GM18520 (cell line): ENCODE data around the gene ADCY4.
A peak's percentile ranks its signal among the peaks of the same experiment; 100 is the strongest.

Experiments
- ATAC-seq: cut with Tn5 transposase; IDR thresholded peaks from one replicate; pipeline ENCODE4 v1.9.1; 2021; ENCODE audit not compliant: unreplicated experiment

ADCY4 gene

GRCh38 chr14:24317141-24317928 is 17.5 kb downstream of the ADCY4 start:
- no peak for ATAC-seq

- no peak for ATAC-seq
These were observed 18.3 kb downstream of the ADCY4 start for GRCh38 chr14:24316597-24316950.

- no peak for ATAC-seq
These were observed 18.9 kb downstream of the ADCY4 start for GRCh38 chr14:24315807-24316596.

GRCh38 chr14:24315243-24315806 is 19.5 kb downstream of the ADCY4 start:
- no peak for ATAC-seq

GRCh38 chr14:24314377-24315193 is 20.3 kb downstream of the ADCY4 start:
- no peak for ATAC-seq

- ATAC-seq, result no peak
These were observed 21.0 kb downstream of the ADCY4 start for GRCh38 chr14:24313913-24314312.

GRCh38 chr14:24312736-24313507 is 21.9 kb downstream of the ADCY4 start:
- no peak for ATAC-seq

- no peak for ATAC-seq
These were observed 22.8 kb downstream of the ADCY4 start for GRCh38 chr14:24311837-24312615.

- ATAC-seq, result peak; percentile 62
These were observed 23.9 kb downstream of the ADCY4 start, which contains the start of gene LTB4R for GRCh38 chr14:24310646-24311604. Gene LTB4R (plus strand): TSS chr14:24311502. CDS start chr14:24315652, 4,150 bp downstream.

- no peak for ATAC-seq
These were observed 24.6 kb downstream of the ADCY4 start for GRCh38 chr14:24310265-24310645.

GRCh38 chr14:24309538-24310264 is 25.2 kb downstream of the ADCY4 start, which contains the start of gene LTB4R2:
Gene LTB4R2 (plus strand): TSS chr14:24310140. CDS start chr14:24310665, 525 bp downstream.
- ATAC-seq, result no peak

GRCh38 chr14:24308342-24309124 is 26.3 kb downstream of the ADCY4 start:
- no peak for ATAC-seq

GRCh38 chr14:24307575-24308341 is 27.1 kb downstream of the ADCY4 start, which contains the start of gene CIDEB:
Gene CIDEB (minus strand): TSS chr14:24307977. CDS start chr14:24307858, 119 bp downstream.
- no peak for ATAC-seq

GRCh38 chr14:24307156-24307574 is 27.7 kb downstream of the ADCY4 start:
- no peak for ATAC-seq

- ATAC-seq, result no peak
These were observed 30.9 kb downstream of the ADCY4 start for GRCh38 chr14:24304019-24304387.
